HG02623 (cell line): Measurements from ENCODE around the gene GAPDHS.

ENCODE experiments used
- ATAC-seq: cut with Tn5 transposase; IDR thresholded peaks from one replicate; pipeline ENCODE4 v1.9.1; 2021; ENCODE audit warnings: moderate library complexity; ENCODE audit not compliant: unreplicated experiment

Gene GAPDHS

DNA sequence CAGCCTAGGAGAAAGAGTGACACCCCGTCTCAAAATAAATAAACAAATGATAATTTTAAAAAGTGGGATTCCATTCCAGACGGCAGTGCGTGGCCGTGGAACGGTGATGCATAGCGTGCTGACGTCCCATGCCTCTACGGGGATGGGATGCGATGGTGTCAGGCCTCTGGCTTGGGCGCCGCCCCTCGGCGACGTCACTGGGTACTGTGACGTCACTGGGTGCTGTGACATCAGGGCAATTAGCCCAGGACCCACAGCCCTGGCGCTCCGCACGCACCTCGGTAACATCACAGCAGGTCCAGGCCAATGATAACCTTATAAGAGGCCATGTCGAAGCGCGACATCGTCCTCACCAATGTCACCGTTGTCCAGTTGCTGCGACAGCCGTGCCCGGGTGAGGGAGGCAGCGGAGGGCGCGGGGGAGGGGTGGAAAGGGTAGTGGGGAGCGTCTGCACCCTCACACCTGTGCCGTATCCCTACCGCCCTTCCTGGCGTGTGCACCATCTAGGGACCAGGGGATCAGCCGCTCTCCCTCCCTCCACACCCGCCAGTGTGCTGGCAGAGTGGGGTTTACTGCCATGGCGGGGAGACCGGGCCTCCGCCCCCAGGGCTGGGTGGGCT lies at the start of gene GAPDHS:
Gene GAPDHS, plus strand, starts transcription at position 256 of the 621 bp plus-strand sequence. Its CDS starts 72 bp downstream, at position 328.
- no peak for ATAC-seq

DNA sequence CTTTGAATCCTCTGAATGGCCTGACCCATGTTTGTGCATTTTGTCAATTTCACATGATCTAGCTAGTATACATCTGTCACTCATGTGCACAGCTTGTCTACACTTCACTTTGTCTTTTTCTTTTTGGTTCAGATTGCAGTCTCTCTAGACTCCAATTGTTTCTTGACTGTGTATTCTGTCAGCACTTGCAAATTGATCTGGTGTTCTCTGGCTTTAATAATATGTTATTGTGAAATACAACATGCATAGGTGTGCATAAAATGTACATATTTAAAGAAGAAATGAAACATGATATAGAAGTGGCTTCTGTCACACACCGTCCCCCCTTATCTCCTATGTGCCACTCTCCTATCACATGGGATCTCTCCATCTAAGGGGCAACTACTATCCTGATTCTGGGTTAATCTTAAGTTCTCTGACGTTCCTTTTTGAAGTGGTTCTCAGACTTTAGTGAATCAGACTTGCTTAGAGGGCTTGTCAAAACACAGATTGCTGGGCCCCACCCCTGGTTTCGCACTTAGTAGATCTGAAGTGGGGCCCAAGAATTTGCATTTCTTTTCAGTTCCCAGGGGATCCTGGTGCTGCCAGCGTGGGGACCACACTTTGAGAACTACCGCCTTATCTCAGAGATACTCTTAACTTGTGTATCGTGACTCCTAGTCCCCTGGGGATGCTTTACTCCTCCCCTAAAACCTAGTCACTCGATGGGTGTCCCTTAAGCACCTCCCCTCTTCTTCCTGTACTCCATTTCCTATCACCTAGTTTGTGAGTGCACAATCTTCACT lies 48.8 kb upstream of the GAPDHS start:
- no peak for ATAC-seq

DNA sequence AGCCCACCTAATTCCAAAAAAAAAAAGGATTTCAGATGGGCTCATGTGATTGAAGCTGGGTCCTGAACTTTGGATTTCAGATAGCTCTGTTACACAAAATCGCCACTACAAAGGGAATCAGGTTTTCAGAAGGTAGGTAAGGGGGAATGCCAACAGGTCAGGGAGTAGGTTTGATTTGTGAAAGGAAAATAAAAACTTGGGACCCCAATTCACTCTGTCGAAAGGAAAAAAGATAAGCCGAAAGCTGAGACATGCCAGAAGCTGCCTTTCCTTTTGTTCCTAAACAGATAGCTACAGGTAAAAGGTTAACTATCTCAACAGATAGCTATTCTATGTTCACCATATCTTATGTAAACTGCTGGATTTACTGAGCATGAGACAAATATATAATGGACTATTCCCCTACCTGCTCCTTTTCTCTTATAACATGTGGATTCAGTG lies 47.0 kb upstream of the GAPDHS start:
- ATAC-seq: no peak

DNA sequence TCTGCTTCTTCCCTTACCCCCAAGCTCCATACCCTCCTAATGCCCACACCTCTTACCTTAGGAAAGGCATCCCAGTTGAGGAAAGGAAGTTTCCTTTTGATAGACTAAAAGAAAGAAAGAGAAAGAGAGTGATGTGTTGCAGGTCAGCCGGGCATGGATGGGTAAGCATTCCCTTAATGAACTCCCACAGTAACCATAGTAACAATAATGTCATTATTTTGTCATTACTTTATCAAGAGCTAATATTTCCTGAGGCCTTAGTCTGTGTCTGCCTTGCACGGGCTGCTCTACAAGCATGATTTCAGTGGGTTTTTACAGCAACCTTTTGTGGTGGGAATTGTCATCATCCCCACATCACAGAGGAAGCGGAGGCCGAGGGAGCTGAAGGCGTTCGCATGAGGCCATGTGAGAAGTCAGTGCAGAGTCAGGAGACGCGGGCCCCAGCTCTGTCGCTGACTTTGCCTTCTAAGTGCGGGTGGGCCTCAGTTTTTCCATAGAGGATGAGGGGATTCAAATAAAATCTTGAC lies 45.5 kb upstream of the GAPDHS start:
- ATAC-seq: no peak

DNA sequence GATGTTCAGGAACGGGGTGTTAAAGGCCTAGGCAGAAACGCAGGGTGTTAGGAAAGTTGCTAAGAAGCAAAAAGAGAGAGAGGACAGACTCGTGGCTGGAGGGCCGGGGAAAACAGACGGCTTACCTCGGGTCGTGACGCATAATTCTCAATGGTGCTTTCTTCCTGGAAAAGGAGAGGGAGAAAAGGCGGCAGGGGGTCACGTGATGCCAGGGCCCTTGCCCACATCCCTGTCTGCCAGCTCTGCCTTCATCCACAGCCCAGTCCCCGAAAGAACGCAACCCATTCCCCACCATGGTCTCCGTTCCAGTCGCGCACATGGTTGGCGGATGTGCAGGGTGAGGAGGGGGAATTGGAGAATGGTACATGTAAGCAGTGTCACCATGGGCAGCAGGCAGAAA lies 44.6 kb upstream of the GAPDHS start:
- ATAC-seq: no peak

DNA sequence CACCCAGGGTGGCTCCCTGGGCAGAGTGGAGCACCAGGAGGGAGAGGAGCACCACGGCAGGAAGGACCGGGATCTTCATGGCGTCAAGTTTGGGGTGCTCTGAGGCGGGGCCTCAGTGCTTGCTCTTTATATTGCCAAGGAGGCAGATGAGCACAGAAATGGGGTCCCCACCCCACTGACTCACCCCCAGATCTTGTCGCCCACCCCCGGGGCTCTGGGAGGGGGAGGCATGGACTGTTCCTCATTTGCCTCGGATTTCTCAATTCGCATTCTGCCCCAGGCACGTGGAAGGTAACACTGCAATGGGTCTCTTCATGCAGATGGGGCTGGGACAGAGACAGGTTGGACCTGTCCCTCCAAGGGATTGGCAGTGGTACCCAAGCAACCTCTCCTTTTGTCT lies 42.9 kb upstream of the GAPDHS start, which contains the start of gene KRTDAP:
Gene KRTDAP, minus strand, starts transcription at position 101 of the 400 bp plus-strand sequence. Its CDS starts 22 bp downstream, at position 79.
- ATAC-seq: no peak

DNA sequence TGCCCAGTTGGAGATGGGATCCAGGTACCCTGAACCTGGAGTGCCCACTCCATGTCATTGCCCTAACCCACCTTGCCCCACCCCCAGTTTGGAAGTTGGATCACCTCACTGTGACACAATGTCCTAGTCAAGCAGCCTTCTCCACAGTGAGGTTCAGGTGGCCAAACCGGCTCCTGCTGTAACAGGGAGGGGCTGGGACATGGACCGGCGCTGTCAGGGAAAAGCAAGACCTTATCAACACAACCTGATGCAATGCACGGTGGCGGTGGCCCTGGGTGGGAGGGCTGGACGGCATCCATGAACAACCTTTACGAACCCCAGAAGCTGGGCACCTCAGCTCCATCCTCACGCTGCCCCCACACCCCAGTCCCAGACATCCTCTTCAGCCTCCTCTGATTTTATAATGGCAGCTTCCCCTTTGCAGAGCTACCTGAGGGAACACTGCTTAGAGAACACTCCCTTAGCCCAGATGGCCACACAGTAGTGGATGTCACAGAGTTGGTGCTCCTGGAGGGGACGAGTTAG lies 41.4 kb upstream of the GAPDHS start:
- ATAC-seq: no peak

DNA sequence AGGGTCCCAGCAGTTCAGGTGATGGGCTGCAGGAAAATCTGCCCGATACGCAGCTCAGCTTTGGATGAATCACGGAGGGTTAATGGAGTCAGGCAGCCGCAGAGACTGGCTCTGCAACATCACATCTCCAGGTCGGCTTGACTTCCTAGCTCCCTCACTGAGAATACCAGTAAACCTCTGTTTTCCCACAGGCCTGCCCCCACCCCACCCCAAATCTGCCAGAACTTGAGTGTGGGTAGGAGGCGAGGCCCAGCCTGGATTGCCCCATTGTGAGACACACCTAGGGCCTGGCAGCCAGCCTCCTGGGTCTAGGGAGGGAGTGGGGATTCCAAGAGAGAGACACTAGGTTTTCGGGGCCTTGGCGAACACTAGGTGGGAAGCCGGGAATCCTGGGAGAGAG lies 39.3 kb upstream of the GAPDHS start:
- ATAC-seq: no peak

DNA sequence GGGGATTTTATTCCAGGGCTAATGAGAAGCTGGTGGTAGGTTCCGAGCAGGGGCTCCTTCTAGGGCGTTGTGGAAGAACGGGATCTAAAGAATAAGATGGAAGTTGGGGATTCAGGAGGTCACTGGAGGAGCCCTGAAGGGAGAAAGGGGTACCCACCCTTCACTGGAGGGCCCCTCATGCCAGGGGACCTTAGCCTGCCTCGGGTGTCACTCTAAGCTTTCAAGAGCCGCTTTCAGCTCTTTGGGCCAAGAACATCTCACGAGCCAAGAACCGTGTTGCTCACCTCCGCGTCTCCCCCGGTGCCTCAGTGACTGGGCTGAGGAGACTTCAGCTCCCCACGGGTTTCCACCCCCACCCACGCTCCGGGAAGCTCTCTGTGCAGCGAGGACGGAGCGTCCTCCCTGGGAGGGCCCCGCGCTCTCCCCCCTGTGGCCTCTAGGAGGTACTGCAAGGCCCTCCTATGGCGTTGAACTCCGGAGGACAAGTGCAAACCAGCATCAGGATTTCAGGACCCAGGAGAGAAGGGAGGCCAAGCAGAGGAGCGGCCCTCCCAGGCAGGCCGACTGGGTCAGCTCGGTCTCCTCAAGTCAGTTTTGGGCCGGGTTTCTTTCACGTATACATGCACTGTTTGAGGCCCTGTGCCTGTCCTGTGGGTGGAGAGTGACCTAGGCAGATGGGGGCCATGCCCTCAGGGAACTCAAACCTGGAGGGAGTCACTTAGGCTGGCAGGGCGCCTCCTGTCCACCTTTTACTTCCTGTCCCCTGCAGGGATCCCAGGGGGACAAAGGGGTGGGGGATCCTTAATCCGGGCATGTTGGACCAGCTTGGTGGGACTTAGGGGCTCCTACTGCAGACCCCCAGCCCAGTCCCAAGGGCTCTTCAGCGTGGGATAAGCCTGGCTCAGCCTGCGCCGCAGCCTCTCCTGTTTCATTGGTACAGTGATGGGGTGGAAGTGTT lies 37.9 kb upstream of the GAPDHS start:
- no peak for ATAC-seq

DNA sequence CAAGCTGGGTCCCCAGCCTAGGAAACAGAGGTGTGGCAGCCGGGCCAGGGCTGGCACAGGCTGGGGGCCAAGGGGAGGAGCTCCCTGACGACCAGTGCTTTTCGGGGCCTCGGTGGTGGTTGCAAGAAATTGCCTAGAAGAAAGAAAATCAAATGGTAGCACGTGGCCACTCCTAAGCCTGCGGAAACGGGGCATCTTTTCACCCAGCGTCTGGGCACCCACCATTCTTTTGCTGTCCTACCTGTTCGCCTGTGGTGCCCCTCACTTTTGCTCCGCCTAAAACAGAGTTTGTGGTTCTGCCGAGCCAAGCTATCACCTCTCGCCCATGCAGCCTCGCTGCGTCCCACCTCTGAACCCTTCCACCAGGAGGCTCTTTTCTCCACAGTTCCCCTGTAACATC lies 35.9 kb upstream of the GAPDHS start:
- no peak for ATAC-seq

DNA sequence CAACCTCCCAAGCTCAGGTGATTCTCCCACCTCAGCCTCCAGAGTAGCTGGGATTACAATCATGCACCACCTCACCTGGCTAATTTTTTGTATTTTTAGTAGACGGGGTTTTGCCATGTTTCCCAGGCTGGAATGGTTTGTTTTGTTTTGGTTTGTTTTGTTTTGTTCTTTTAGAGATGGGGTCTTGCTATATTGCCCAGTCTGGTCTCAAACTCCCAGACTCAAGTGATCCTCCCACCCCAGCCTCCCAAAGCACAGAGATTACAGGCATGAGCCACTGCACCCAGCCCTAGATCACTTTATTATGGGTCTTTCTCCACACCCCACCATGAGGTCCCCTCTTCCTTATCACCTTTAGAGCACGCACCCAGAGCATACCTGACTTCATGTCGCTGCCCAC lies 35.0 kb upstream of the GAPDHS start:
- ATAC-seq: no peak

DNA sequence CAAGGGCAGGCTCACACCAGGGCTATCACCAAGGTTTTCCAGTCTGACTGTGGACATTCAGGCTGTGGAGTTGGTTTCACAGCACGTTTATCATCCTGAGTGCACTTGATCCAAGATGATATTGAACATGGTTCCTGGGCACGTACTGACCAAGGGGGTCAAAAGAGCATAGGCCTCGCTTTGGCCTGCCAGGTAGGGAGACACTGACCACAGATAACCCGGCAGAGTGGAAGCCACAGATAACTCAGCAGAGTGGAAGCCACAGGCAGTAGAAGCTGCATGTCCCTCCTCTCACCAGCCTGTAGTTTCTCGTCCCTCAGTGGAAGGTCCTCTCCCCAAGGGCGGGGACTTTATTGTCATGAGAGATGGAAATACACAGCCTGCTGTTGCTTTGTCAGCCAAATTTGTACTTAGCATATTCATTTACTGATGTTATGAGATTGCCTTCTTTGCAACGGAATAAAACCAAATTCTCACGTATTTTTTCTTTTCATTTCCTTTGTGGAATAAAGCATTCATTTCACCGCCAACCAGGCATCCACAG lies 34.2 kb upstream of the GAPDHS start:
- ATAC-seq: no peak

DNA sequence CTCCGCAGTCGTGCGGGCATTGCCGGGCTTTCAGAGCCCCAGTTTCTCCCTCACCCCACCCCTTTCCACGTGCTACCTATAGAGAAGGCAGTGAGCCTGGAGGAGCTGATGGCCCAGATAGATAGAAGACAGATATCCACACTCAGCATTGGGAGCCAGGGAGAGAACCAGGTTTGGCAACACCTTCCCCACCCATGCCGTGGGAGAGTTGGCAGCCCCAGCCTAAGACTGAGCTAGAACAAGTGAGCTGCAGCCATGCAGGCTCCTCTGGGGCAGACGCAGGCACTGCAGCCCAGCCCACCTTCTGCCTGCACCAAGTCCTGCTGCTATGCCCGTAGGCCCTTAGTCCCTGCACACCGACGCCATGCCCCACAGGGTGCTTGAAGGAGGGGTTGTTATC lies 32.6 kb upstream of the GAPDHS start:
- ATAC-seq: no peak

DNA sequence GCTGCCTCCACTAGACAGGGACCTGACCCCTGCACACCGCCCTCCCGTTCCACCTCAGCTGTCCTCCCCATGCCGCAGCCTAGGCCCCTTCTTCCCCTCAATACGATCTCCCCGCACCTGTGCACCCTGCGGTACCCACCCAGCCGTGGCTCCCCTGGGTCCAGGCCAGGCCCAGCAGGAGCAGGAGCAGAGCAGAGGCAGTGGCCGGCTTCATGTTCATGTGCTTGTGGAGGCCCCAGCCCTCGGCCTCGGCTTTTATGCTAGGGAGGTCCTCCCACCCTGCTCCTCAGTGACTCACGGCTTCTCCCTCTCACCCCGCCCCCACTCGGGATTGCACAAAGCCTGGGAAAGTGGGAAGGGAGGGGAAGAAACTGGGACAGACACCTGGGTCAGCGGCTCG lies 31.6 kb upstream of the GAPDHS start:
- ATAC-seq: no peak

DNA sequence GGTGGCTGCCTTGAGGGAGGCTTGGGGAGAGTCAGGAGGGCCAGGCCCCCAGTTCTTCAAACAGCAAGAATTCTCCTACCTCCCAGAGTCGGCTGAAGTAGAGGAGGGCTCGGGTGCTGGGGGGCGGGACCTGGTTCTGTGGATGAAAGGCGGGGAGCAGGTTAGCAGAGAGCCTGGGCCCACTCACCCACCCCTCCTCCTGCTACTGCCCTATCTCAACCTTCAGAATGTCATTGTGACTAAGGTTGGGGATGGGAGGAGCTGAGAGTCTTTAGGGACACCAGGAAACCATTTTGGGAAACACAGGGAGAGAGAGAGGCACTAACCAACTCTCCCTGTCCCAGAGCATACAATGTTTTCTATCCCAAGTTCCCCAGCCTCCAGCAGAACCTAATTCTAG lies 30.5 kb upstream of the GAPDHS start:
- no peak for ATAC-seq

DNA sequence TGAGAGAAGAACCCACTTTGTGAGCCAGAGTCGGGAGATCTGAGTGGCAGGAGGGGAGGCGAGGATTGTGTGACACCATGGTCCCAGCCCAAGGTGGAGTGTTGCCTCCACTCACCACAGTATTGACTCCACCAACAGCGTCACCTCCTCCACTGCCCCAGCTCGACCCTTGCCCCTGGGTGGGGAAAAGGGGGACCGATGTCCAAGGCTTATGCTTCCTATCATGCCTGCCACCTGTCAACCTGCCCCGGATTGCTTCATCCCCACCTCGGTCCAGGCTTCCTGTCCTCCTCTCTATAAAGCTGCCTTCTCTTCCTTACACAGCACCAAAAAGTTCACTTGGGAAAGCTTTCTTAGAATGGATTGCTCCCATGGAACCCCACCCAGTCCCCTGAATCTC lies 27.2 kb upstream of the GAPDHS start:
- no peak for ATAC-seq

DNA sequence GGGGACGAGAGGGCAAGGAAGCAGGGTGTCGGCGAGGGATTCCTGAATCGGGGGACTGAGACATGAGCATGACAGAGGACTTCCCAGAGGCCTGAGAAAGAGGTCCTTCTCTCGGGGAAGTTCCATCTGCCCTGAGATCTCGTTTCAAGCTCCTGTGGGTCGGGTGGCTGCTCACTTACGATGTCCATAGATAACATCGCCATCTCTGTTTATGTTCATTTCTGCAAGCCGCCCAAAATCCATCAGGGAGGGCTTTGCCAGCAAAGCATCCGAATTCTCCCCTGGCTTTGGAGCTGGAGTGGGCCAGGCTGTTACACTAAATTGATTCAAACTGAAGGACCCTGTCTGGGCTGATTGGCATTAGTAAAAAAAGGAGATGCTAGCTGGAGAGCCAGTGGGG lies 25.7 kb upstream of the GAPDHS start:
- ATAC-seq: no peak

DNA sequence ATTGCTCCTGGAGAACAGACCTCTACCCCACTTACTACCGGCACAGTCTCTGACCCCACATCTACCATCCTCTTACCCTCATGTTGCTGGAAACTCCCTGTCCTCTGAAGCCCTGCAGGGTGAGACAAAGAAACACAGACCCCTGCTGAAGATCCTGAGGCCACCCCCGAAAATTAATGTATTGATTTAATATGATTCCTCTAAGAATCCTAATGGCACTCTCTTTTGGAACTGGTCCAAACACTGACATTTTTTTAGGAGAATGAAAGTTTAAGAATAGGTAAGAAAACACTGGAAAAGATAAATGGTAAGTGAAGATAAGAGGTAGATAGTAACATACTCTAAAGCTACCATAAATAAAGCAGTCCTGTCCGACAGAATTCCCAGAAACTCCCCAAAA lies 25.1 kb upstream of the GAPDHS start:
- ATAC-seq: no peak

DNA sequence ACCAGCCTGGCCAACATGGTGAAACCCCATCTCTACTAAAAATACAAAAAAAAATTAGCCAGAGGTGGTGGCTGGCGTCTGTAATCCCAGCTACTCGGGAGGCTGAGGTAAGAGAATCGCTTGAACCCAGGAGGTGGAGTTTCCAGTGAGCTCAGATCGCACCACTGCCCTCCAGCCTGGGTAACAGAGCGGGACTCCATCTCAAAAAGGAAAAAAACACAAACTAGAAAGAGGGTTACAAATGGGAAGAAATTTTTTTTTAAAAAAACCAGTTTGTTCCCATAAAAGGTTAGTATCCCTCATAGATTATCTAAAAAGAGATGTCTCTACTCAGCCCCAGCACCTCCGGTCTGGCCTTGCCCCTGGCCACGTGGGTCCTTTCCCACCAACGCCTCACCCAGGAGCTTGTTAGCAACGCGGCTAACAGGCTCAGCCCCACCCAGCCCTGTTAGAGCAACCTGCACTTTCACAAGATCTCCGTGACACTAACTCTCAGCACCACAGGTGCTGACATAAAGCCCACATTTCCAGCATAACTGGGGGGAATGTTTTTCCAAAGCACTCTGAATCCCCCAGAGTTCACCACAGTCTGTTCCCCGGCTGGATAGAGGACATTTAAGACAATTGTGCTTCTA lies 24.1 kb upstream of the GAPDHS start:
- ATAC-seq: no peak
